Cardiac septum (tissue), 1 donor: ENCODE results near the gene KRT31. TPM values are rescaled to one million over a fixed set of nuclear protein-coding genes. Genes with fewer than 3 reads are reported as not detected.
"Not testable (repeated sequence)": the region's sequence is repeated elsewhere in the genome, so short reads cannot be mapped to it uniquely, and the experiment has no call there.

Source experiments
- DNase-seq: peaks from one replicate; pipeline ENCODE4 v3.0.0-alpha.2; 2020; ENCODE audit warnings: low spot score
- intact Hi-C: fragments of 100-400 bp; cut with DNase I; formaldehyde crosslinking; loops from one replicate; pipeline ENCODE4 v1.14.0; 2022
- total RNA-seq: library from RNA; stranded (reverse); fragmentation: NEBNext Ultra II Directional; extraction: Animal tissue kit (Norgen Biotek cat#: 25700); gene quantifications from one replicate; pipeline ENCODE4 v1.2.1, GENCODE V29; 2021
- donor health status: DM: no; HTN: no; CAD: no.

Gene KRT31
- total RNA-seq, 1 donor from 2014 or later, result not detected

DNA sequence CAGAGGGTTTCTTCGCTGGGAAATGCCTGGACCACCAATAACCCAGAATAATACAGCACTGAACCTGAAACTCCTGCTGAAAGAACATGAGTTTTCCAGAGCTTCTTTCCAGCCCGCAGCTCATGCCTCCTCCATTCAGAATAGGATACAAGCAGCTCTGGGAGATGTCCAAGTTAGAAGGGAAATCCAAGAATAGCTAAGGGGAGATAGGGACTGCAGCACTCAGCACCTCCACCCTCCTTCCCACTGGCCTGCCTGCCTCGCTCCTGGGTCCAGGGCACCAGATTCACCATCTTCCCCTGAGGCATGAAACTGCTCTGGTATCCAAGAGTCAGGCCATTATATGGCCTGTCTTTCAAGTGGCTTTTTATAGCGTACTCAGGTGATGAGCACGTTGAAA, 4.1 kb downstream of the KRT31 start:
- no peak for DNase-seq
- intact Hi-C loops, result no loop called here

DNA sequence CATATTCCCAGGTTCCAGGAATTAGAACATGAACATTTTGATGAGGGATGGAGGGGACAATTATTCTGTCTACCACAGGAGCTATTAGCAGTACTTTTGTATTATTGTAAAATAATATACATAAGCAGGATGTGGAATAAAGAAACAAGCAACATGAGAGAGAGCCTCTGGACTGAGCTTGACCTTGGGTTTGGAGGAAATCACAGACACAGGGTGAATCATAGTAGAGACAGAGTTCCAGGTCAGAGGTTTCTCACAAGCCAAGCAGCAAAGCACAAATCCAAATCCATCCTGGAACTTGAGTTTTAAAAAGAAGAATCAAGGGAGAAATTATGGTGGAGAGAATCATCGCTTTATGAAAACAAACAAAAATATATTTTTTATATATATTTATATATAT, 5.1 kb downstream of the KRT31 start:
- no peak for DNase-seq
- intact Hi-C loops, result no loop called here

DNA sequence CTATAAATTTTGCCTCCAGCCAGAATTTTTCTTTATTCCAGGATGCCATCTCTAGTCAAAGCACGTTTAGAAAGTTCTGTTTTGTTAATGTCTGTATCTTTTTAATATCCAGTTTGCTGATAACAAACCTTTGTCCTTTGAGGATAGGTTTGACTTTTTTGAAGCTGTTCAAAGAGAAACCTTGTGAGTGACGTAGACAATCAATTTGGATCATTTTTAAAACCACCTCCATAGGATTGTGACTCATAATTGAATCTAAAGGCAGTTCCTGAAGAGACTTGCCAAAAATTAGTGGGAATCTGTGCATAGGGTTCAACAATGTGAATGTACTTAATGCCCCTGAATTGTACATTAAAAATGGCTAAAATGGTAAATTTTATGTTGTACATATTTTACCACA, 5.9 kb downstream of the KRT31 start:
- intact Hi-C loops, result no loop called here
- no peak for DNase-seq

DNA sequence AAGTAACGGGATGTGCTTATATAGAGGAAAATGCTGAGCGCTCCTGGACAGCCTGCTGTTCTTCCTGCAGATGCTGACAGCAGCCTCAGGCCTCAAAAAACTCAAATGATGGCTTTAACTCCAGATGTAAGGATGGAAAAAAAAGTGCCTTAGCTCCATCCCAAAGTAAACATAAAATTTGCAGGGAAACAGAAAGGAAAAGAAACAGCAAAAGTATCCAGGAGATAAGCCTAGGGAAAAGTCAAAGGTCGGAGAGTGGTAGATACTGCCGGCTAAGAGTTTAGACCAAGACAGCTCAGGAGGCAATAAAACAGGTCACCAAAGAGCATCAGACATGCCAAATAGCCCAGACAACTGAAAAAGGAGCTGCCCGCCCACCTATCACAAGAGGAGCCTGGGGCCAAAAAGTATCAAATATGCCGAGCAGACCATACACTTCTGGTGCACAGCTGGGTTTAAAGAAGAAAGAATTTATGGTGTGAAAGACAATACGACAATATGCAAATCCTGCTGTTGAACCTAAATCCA, 6.9 kb downstream of the KRT31 start:
- DNase-seq, result no peak
- intact Hi-C loops, result no loop called here

DNA sequence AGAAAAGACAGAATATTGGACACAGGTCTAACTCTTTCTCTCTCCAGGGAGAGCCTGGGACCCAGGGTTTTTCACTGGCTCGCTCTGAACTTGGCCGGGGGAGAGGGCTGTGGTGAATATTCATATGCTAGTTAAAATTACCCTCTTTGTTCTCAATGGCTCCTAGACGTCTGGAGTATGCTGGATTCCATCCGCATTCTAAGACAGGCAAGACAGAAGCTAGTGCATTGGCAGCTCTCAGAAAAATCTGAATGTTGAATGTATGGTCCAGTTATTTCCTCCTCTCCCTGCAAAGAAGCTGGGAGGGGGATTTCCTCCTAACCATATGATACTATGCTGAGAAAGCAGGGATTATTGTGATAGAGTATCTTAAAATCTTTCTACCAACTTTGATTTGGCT, 9.7 kb downstream of the KRT31 start:
- intact Hi-C loops, result no loop called here
- DNase-seq, result no peak

DNA sequence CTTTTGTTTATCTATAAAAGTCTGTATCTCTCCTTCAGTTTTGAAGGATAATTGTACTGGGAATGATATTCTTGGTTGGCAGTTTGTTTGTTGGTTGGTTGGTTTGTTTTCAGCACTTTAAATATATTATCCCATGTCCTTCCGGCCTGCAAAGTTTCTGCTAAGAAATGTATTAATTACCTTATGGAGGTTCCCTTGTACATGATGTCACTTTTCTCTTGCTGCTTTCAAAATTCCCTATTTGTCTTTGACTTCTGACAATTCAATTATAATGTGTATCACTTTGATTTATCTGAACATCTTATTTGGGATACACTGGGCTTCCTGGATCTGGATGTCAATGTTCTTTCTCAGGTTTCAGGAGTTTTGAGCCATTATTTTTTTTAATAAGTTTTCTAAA, 11.2 kb downstream of the KRT31 start:
- no peak for DNase-seq
- intact Hi-C loops, result no loop called here

DNA sequence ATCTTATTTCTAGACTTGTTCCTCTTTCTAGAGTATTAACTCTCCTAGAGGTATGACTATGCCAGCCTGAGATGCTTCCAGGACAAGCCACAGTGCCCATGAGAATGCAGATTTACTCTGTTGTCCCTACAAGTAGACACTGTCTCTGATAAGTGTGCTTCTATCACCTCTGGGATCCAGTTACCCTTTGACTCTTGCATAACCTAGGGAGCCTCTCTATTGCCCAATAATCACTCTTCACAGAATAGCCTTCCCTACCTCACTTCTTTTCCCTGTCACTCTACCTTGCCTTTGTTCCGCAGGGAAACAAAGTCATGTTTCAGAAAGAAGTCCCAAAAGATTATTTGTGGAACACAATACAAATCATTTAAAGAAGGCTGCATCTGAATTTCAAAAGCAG, 13.7 kb downstream of the KRT31 start:
- intact Hi-C loops, result no loop called here
- no peak for DNase-seq

DNA sequence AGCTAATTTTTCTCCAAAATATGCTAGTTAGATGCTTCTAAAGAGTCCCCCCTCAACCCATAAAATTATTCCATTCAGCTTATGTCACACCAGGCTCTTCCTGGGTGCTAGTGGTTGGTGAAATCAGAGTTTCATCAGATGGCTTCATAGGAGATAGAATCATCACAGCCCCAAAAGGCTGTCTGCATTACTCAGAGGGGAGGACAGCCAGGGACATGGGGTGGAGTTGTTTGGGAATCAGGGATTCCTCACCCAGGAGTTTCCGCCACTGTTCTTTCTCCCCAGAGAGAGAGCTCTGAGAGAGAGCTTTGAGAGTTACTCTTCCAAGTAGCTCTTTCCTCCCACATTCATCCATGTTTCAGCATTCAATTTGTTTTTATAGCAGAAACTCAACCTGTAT, 15.0 kb downstream of the KRT31 start:
- intact Hi-C loops, result no loop called here
- no peak for DNase-seq

DNA sequence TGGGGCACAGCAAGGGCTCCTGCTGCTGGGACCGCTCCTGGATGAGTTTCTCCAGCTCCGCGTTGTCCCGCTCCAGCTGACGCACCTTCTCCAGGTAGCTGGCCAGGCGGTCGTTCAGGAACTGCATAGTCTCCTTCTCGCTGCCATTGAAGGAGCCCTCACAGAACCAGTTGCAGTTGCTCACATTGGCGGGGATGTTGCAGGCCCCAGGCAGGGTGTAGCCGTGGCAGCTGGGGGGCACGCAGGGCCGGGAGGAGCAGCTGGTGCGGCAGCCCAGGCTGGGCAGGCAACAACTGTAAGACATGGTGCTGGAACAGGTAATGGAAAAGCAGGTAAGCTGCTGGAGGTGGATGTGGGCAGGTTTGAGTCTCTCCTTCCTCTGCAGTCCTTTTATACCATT, 15.5 kb downstream of the KRT31 start, which contains the start of gene KRT34:
KRT34 (minus strand) TSS at position 364 of the 400 bp plus-strand sequence; CDS start at position 304, 60 bp downstream.
- intact Hi-C loops, DNase-seq: not testable (repeated sequence)

DNA sequence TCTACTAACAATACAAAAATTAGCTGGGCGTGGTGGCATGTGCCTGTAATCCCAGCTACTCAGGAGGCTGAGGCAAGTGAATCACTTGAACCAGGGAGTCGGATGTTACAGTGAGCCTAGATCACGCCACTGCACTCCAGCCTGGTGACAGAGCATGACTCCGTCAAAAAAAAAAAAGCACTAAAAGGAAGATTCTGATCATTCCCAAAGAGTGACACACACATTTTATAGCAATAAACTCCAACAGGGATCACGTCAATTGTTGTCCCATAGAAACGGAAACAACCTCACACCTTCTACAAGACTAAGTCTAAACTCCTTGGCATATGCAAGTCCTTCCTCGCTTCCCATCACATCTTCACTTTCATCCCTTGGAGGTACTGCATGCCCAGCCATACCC, 17.3 kb downstream of the KRT31 start:
- DNase-seq, intact Hi-C loops: not testable (repeated sequence)

DNA sequence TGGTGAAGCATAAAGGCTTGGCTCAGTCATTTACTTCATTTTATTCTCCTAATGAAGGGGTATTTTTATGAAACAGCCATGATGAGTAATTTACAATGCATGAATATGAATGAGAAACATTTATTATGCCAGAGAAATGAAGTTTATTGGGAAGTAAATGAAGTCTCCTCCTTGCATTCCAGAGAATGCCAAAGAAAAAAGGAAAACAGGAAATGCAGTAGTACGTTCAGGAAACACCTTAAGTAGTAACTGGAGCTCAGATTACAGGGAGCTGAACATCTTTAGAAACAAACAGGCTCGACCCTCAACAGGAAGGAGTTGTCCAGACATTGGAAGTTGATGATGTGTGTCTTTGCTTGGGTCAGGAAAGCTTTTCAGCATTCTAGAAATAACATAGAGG, 19.9 kb downstream of the KRT31 start:
- intact Hi-C loops, result no loop called here

DNA sequence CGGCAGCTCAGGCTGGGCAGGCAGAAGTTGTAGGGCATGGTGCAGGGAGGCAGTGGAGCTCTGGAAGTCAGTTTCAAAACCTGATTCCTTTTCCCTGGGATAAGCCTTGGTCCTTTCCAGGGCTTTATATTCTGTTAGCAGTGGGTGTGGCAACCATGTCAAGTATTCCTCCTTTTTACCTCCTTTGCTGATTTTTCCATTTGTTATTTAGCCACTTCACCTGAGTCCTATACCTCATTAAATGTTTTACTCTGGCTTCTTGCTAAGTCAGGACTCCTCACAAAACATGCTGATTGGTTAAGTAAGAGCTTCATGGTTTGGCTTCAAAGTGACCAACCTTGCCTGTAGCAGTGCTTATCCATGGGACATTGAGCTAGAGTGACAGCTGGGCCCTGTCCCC, 27.7 kb downstream of the KRT31 start, which contains the start of gene KRT33B:
KRT33B (minus strand) TSS at position 101 of the 400 bp plus-strand sequence; CDS start at position 38, 63 bp downstream.
- no peak for DNase-seq
- intact Hi-C loops, result no loop called here

More for the DNA sequence above, 19.9 kb downstream of the KRT31 start:
- DNase-seq, result no peak

DNA sequence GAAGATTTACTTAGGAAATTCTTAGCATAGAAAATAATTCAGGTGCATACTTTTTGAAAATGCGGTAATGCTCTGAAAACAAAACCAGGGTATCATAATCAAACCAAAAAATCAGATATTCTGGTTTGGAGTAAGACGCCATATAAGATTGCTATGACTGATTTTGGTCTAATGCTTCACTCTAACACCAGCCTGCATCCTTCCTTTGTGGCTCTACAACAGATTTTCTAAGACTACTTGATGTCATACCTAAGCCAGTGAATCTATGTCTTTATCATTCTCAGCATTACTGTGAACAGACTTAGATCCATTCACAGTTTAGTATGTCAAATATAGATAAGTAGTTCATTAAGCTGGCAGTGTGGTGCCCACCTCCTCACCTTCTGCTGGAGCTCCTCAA, 28.4 kb downstream of the KRT31 start:
- intact Hi-C loops, result no loop called here
- DNase-seq, result no peak

DNA sequence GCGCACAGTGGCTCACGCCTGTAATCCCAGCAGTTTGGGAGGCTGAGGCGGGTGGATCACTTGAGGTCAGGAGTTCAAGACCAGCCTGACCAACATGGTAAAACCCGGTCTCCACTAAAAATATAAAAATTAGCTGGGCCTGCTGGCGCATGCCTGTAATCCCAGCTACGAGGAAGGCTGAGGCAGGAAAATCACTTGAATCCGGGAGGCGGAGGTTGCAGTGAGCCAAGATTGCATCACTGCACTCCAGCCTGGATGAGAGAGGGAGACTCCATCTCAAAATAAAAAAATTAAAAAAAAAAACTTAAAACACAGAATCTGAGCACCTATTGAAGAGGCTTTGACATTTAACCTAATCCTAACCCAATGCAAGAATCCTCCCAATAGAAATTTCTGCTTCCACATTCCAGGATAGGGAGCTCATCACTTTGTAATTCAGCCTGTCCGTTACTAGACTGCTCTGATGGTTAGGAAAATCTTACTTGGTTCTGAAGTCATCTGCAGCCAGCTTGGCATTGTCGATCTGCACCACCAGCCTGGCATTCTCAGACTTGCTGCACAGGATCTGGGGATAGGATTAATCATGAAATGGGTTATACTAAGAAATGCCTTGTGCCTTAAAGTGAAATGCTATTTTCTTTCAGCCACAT, 29.9 kb downstream of the KRT31 start:
- no peak for DNase-seq
- intact Hi-C loops, result no loop called here

DNA sequence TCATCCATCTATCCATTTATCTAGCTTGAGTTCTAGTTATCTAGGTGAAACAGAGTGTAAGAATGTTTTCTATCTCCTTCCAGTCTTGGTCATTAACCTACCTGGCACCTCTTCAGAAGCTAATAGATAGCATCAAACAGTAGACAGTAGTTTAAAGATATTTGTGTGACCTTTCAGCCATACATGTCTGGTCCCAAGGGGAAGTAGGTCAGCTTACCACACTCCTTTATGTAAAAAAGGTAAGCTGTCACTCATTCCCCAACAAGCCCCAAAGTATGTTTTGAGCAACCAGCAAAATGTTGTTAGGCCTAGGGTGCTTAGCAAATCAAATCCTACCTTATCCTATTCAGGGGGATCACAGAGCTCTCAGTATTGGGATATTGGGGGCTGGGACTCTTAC, 31.3 kb downstream of the KRT31 start:
- DNase-seq, result no peak
- intact Hi-C loops, result no loop called here

DNA sequence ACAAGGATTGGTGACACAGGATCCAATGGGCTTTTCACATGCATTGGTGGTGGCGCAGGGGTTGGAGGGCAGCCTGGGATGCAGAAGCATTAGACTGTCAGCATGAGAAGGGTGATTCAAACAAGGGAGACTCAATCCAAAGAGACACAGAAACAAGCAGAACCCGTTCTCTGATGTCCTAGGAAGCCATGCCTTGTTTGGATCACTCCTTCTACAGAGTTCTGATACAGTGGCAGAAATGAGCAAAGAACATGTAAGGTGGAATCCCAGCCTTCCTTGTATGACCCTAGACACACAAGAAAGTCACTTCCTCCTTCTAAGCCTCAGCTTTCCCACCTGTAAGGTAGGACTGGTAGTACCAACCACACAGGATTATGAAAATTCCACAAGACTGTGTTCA, 33.5 kb downstream of the KRT31 start:
- intact Hi-C loops, result no loop called here
- no peak for DNase-seq

DNA sequence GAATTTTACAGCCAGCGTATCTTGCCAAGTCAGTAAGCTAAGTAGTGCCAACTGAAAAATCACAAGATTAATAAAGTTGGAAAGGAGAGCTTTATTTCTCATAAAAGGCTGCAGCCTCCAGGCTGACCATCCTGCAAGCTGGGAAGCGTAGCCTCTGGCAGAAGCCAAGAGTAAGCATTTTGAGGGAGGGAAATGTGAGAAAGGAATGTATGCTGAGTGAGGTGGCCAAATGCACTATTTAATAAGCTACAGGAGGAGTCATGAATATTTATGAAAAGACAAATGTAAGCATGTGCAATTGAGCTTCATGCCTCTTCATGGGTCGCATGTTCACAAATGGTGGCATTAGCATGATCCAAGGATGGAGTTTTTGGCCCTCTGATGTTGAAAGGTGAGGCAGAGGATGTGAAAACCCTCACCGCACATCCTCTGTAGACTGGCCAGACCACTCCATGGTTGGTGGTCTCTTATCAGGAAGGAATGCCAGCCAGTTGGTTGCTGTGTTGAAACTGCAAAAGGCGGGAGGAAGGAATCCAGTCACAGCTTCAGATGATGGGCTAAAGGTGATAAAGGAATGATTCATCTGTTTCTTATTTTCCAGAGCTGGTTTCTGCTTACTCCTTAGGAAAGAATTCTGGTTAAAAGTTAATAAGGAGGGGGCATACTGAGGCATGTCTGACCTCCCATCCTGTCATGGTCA, 37.0 kb downstream of the KRT31 start:
- intact Hi-C loops, result no loop called here

DNA sequence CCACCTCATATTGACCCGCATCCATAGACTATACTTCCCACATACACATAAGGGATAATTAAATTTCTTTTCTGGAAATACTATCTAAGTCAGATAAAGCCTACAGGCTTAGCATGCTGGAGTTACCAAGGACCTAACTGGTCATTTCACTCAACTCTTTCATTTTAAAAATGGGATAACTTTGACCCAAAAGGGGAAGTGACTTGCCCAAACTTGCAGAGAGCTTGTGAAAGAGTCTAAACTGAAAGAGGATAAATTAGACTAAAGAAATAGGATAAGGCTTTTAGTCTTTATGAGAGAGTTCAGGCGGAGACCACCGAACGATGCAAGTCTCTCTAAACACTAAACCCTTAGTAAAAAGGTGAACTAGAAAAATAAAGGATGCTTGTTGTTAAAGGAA, 42.9 kb downstream of the KRT31 start:
- no peak for DNase-seq
- intact Hi-C loops, result no loop called here

More for the DNA sequence above, 37.0 kb downstream of the KRT31 start:
- DNase-seq, result no peak

DNA sequence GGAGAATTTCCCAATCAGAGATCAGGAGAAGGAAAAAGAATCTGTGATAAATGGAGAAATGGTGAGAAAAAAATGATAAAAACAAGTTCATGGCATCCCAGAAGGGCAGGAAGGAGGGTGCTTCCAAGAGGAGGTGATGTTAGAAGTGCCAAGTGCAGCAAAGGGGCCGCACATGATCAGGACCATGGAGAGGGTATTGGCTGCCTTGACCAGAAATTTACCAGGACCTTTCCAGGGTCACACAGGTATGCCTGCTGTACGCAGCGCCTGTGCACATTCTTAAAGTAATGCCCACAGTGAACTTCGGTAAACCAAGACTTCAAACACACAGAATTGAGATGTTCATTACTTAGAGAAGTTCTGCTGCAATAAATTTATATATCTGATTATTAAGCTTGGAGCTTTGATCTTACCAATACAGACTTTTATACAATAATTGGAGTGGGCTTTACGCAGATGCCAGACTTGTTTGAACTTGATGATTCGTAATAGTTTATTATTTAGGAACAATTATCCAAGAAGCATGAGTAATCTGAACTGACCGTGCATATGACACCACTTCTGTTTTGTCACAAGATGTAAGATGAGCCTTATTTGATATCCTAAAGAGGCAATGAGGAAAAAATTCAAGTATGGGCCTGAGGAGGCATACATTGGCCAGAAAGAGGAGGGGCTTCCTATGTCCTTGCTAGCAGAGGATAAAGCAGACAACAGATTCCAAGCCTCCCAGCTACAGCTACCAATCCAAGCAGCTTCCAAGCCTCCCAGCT, 44.6 kb downstream of the KRT31 start:
- DNase-seq, result no peak
- intact Hi-C loops, result no loop called here

DNA sequence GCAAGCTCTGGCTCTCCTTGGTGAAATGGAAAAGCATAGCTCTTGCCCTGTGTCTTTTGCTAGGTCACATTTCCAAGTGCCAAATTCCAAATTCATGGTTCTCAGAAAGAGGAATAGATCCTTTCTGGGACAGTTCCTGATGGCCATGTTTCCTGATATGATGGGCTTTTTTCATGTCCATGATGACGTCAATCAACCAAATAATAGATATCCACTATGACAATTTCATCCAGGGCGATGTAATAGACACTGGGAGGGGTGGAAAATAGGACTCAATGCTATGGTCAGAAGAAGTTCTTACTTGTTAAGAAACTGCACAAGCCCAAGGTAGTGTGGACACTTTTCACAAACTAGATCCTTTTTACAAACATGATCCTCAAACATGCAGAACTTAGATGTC, 46.2 kb downstream of the KRT31 start:
- intact Hi-C loops, result no loop called here
- no peak for DNase-seq
